ENCODE measurements around the gene GRIK3. TPM values are rescaled to one million over a fixed set of nuclear protein-coding genes. Genes with fewer than 3 reads are reported as not detected.

Gene GRIK3
- total RNA-seq, 2 experiments from 2014 or later: not detected

- no peaks in the 10 kb centered on the region for H3K4me1 Mint-ChIP-seq
- H3K9me3 Mint-ChIP-seq: no peaks in the 10 kb centered on the region
- DNase-seq: no peak
- H3K36me3 Mint-ChIP-seq: no peaks in the 10 kb centered on the region
- no peak overlapping the region for H3K27ac Mint-ChIP-seq
- H3K4me3 Mint-ChIP-seq: no peak overlapping the region
- H3K27me3 Mint-ChIP-seq: peaks cover 15% of the 10 kb centered on the region
These were observed 178.4 kb downstream of the GRIK3 start for GRCh38 chr1:36855699-36856494.

- DNase-seq: no peak
- H3K27ac Mint-ChIP-seq: no peak overlapping the region
- no peak overlapping the region for H3K4me3 Mint-ChIP-seq
- peaks cover 24% of the 10 kb centered on the region for H3K27me3 Mint-ChIP-seq
- H3K9me3 Mint-ChIP-seq: no peaks in the 10 kb centered on the region
- H3K36me3 Mint-ChIP-seq: no peaks in the 10 kb centered on the region
- H3K4me1 Mint-ChIP-seq: no peaks in the 10 kb centered on the region
These were observed 180.7 kb downstream of the GRIK3 start for GRCh38 chr1:36853638-36854037.

GRCh38 chr1:36852586-36852985, 181.7 kb downstream of the GRIK3 start:
- peaks cover 25% of the 10 kb centered on the region for H3K27me3 Mint-ChIP-seq
- no peak overlapping the region for H3K4me3 Mint-ChIP-seq

GRCh38 chr1:36851595-36851994, 182.7 kb downstream of the GRIK3 start:
- Mint-ChIP-seq H3K27ac (no peak overlapping the region), H3K9me3 (no peaks in the 10 kb centered on the region), H3K4me1 (no peaks in the 10 kb centered on the region), H3K27me3 (peaks cover 25% of the 10 kb centered on the region), H3K36me3 (no peaks in the 10 kb centered on the region), H3K4me3 (no peak overlapping the region)
- DNase-seq: no peak

More at GRCh38 chr1:36852586-36852985, 181.7 kb downstream of the GRIK3 start:
- H3K9me3 Mint-ChIP-seq: no peaks in the 10 kb centered on the region
- H3K4me1 Mint-ChIP-seq: no peaks in the 10 kb centered on the region
- DNase-seq: no peak
- no peaks in the 10 kb centered on the region for H3K36me3 Mint-ChIP-seq
- H3K27ac Mint-ChIP-seq: no peak overlapping the region

GRCh38 chr1:36851087-36851486, 183.2 kb downstream of the GRIK3 start:
- Mint-ChIP-seq H3K27me3 (peaks cover 22% of the 10 kb centered on the region), H3K9me3 (no peaks in the 10 kb centered on the region), H3K27ac (no peak overlapping the region), H3K36me3 (no peaks in the 10 kb centered on the region), H3K4me1 (no peaks in the 10 kb centered on the region), H3K4me3 (no peak overlapping the region)
- no peak for DNase-seq

- no peak for DNase-seq
- Mint-ChIP-seq H3K27ac (no peak overlapping the region), H3K4me3 (no peak overlapping the region), H3K27me3 (peaks cover 19% of the 10 kb centered on the region), H3K9me3 (no peaks in the 10 kb centered on the region), H3K36me3 (no peaks in the 10 kb centered on the region), H3K4me1 (no peaks in the 10 kb centered on the region)
These were observed 184.4 kb downstream of the GRIK3 start for GRCh38 chr1:36849956-36850355.

GRCh38 chr1:36847761-36848160, 186.6 kb downstream of the GRIK3 start:
- Mint-ChIP-seq H3K36me3 (no peaks in the 10 kb centered on the region), H3K27ac (no peak overlapping the region), H3K4me1 (no peaks in the 10 kb centered on the region), H3K27me3 (peaks cover 19% of the 10 kb centered on the region), H3K9me3 (no peaks in the 10 kb centered on the region), H3K4me3 (no peak overlapping the region)
- DNase-seq: no peak

GRCh38 chr1:36847186-36847585, 187.1 kb downstream of the GRIK3 start:
- no peaks in the 10 kb centered on the region for H3K36me3 Mint-ChIP-seq
- no peak overlapping the region for H3K27ac Mint-ChIP-seq
- H3K9me3 Mint-ChIP-seq: no peaks in the 10 kb centered on the region
- H3K4me3 Mint-ChIP-seq: no peak overlapping the region
- peaks cover 19% of the 10 kb centered on the region for H3K27me3 Mint-ChIP-seq
- DNase-seq: no peak
- H3K4me1 Mint-ChIP-seq: no peaks in the 10 kb centered on the region

- Mint-ChIP-seq H3K36me3 (no peaks in the 10 kb centered on the region), H3K4me1 (no peaks in the 10 kb centered on the region), H3K4me3 (no peak overlapping the region), H3K27ac (no peak overlapping the region), H3K27me3 (peaks cover 16% of the 10 kb centered on the region), H3K9me3 (no peaks in the 10 kb centered on the region)
- no peak for DNase-seq
These were observed 188.0 kb downstream of the GRIK3 start for GRCh38 chr1:36846357-36846756.

GRCh38 chr1:36845802-36846201, 188.5 kb downstream of the GRIK3 start:
- Mint-ChIP-seq H3K4me1 (no peaks in the 10 kb centered on the region), H3K4me3 (no peak overlapping the region), H3K9me3 (no peaks in the 10 kb centered on the region)

GRCh38 chr1:36844917-36845316, 189.4 kb downstream of the GRIK3 start:
- H3K4me3 Mint-ChIP-seq: no peak overlapping the region
- H3K9me3 Mint-ChIP-seq: no peaks in the 10 kb centered on the region
- peaks cover 16% of the 10 kb centered on the region for H3K27me3 Mint-ChIP-seq
- no peak overlapping the region for H3K27ac Mint-ChIP-seq
- no peak for DNase-seq
- no peaks in the 10 kb centered on the region for H3K4me1 Mint-ChIP-seq
- H3K36me3 Mint-ChIP-seq: no peaks in the 10 kb centered on the region

More at GRCh38 chr1:36845802-36846201, 188.5 kb downstream of the GRIK3 start:
- Mint-ChIP-seq H3K27ac (no peak overlapping the region), H3K27me3 (peaks cover 16% of the 10 kb centered on the region), H3K36me3 (no peaks in the 10 kb centered on the region)
- no peak for DNase-seq

- peaks cover 10% of the 10 kb centered on the region for H3K27me3 Mint-ChIP-seq
- H3K4me1 Mint-ChIP-seq: no peaks in the 10 kb centered on the region
- H3K27ac Mint-ChIP-seq: no peak overlapping the region
- DNase-seq: no peak
- no peak overlapping the region for H3K4me3 Mint-ChIP-seq
- no peaks in the 10 kb centered on the region for H3K9me3 Mint-ChIP-seq
- H3K36me3 Mint-ChIP-seq: no peaks in the 10 kb centered on the region
These were observed 190.3 kb downstream of the GRIK3 start for GRCh38 chr1:36843906-36844610.

- DNase-seq: no peak
- no peaks in the 10 kb centered on the region for H3K9me3 Mint-ChIP-seq
- peaks cover 6% of the 10 kb centered on the region for H3K27me3 Mint-ChIP-seq
- no peaks in the 10 kb centered on the region for H3K36me3 Mint-ChIP-seq
- no peaks in the 10 kb centered on the region for H3K4me1 Mint-ChIP-seq
- H3K4me3 Mint-ChIP-seq: no peak overlapping the region
- no peak overlapping the region for H3K27ac Mint-ChIP-seq
These were observed 191.3 kb downstream of the GRIK3 start for GRCh38 chr1:36843027-36843426.

GRCh38 chr1:36842448-36842847, 191.9 kb downstream of the GRIK3 start:
- Mint-ChIP-seq H3K36me3 (no peaks in the 10 kb centered on the region), H3K4me3 (no peak overlapping the region), H3K9me3 (no peaks in the 10 kb centered on the region), H3K27me3 (peaks cover 6% of the 10 kb centered on the region), H3K27ac (no peak overlapping the region), H3K4me1 (no peaks in the 10 kb centered on the region)
- no peak for DNase-seq

- DNase-seq: no peak
- H3K4me3 Mint-ChIP-seq: no peak overlapping the region
- no peaks in the 10 kb centered on the region for H3K9me3 Mint-ChIP-seq
- H3K36me3 Mint-ChIP-seq: no peaks in the 10 kb centered on the region
- H3K27ac Mint-ChIP-seq: no peak overlapping the region
- no peaks in the 10 kb centered on the region for H3K4me1 Mint-ChIP-seq
- H3K27me3 Mint-ChIP-seq: peaks cover 13% of the 10 kb centered on the region
These were observed 194.8 kb downstream of the GRIK3 start for GRCh38 chr1:36839485-36839884.

- H3K27me3 Mint-ChIP-seq: peaks cover 13% of the 10 kb centered on the region
- H3K9me3 Mint-ChIP-seq: no peaks in the 10 kb centered on the region
- DNase-seq: no peak
- H3K4me3 Mint-ChIP-seq: no peak overlapping the region
- no peaks in the 10 kb centered on the region for H3K4me1 Mint-ChIP-seq
- H3K36me3 Mint-ChIP-seq: no peaks in the 10 kb centered on the region
- no peak overlapping the region for H3K27ac Mint-ChIP-seq
These were observed 195.4 kb downstream of the GRIK3 start for GRCh38 chr1:36838888-36839287.
